ENCODE measurements around the gene SPA17.
A peak's percentile ranks its signal among the peaks of the same experiment; 100 is the strongest.

The SPA17 gene

GRCh38 chr11:124644426-124645280 lies 29.1 kb upstream of the SPA17 start:
- H3K4me3 ChIP-seq (ENCODE audit: control insufficient read depth, low read depth, low read length): no peak overlapping the region
- DNase-seq (ENCODE audit: low read depth): no peak
- peak; percentile 64 for TF ChIP-seq CTCF (IDR thresholded peaks at IDR 0.05; ENCODE audit: control insufficient read depth, insufficient read depth, low read depth, low read length, missing control alignments)

GRCh38 chr11:124646148-124646547 lies 27.6 kb upstream of the SPA17 start:
- no peak for TF ChIP-seq CTCF (IDR thresholded peaks at IDR 0.05; ENCODE audit: control insufficient read depth, insufficient read depth, low read depth, low read length, missing control alignments)

GRCh38 chr11:124648610-124649009 lies 25.1 kb upstream of the SPA17 start:
- no peak for TF ChIP-seq CTCF (IDR thresholded peaks at IDR 0.05; ENCODE audit: control insufficient read depth, insufficient read depth, low read depth, low read length, missing control alignments)
- no peak for DNase-seq (ENCODE audit: low read depth)
- H3K4me3 ChIP-seq (ENCODE audit: control insufficient read depth, low read depth, low read length): no peak overlapping the region

More at GRCh38 chr11:124646148-124646547, 27.6 kb upstream of the SPA17 start:
- H3K4me3 ChIP-seq (ENCODE audit: control insufficient read depth, low read depth, low read length): no peak overlapping the region
- DNase-seq (ENCODE audit: low read depth): no peak

GRCh38 chr11:124656774-124657630 lies 16.7 kb upstream of the SPA17 start:
- no peak for DNase-seq (ENCODE audit: low read depth)
- no peak for TF ChIP-seq CTCF (IDR thresholded peaks at IDR 0.05; ENCODE audit: control insufficient read depth, insufficient read depth, low read depth, low read length, missing control alignments)
- no peak overlapping the region for H3K4me3 ChIP-seq (ENCODE audit: control insufficient read depth, low read depth, low read length)

GRCh38 chr11:124657904-124658303 lies 15.8 kb upstream of the SPA17 start:
- no peak for DNase-seq (ENCODE audit: low read depth)
- H3K4me3 ChIP-seq (ENCODE audit: control insufficient read depth, low read depth, low read length): no peak overlapping the region
- no peak for TF ChIP-seq CTCF (IDR thresholded peaks at IDR 0.05; ENCODE audit: control insufficient read depth, insufficient read depth, low read depth, low read length, missing control alignments)

GRCh38 chr11:124658501-124658900 lies 15.2 kb upstream of the SPA17 start:
- H3K4me3 ChIP-seq (ENCODE audit: control insufficient read depth, low read depth, low read length): no peak overlapping the region
- DNase-seq (ENCODE audit: low read depth): no peak
- TF ChIP-seq CTCF (IDR thresholded peaks at IDR 0.05; ENCODE audit: control insufficient read depth, insufficient read depth, low read depth, low read length, missing control alignments): no peak
